ENCODE data around the gene P3H2. TPM values are rescaled to one million over a fixed set of nuclear protein-coding genes. Genes with fewer than 3 reads are reported as not detected.

P3H2 gene
- total RNA-seq, 6 experiments from 2014 or later, result 37.6 to 43.2 (median 39.5) TPM

DNA sequence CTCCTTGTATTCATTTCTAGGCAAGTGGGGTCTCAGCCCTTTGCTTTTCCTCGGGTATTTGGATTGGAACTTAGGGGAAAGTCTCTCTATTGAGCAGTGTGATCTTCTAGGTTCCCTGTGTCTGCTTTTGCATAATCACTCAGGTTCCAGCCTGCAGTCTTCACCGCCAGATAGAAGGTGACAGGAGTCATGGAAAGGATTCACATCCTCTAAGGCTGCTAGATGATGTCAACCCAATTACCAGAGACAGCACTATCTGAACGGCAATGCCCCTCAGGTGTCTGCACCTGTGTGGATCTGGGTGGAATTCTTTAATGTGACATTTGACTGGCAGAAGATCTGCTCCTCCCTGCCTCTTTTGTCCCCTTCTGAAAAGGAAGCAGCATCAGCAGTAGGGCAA is 177.7 kb downstream of the P3H2 start:
- Mint-ChIP-seq H3K27ac (no peak overlapping the region), H3K4me3 (no peak overlapping the region), H3K36me3 (ENCODE audit: low read depth) (no peaks in the 10 kb centered on the region), H3K9me3 (no peaks in the 10 kb centered on the region), H3K4me1 (ENCODE audit: low read depth) (peaks cover 10% of the 10 kb centered on the region), H3K27me3 (ENCODE audit: insufficient read depth) (peaks cover 32% of the 10 kb centered on the region)
- no peak for DNase-seq
- TF ChIP-seq CTCF (IDR thresholded peaks at IDR 0.05), result no peak

- no peak overlapping the region for H3K27ac Mint-ChIP-seq
- no peak for TF ChIP-seq CTCF (IDR thresholded peaks at IDR 0.05)
- peaks cover 23% of the 10 kb centered on the region for H3K4me1 Mint-ChIP-seq (ENCODE audit: low read depth)
- H3K4me3 Mint-ChIP-seq, result no peak overlapping the region
- H3K9me3 Mint-ChIP-seq, result no peaks in the 10 kb centered on the region
- no peaks in the 10 kb centered on the region for H3K36me3 Mint-ChIP-seq (ENCODE audit: low read depth)
- H3K27me3 Mint-ChIP-seq (ENCODE audit: insufficient read depth), result peaks cover 27% of the 10 kb centered on the region
- DNase-seq, result no peak
Measured at GRCh38 chr3:189941679-189942078, 179.0 kb downstream of the P3H2 start.

DNA sequence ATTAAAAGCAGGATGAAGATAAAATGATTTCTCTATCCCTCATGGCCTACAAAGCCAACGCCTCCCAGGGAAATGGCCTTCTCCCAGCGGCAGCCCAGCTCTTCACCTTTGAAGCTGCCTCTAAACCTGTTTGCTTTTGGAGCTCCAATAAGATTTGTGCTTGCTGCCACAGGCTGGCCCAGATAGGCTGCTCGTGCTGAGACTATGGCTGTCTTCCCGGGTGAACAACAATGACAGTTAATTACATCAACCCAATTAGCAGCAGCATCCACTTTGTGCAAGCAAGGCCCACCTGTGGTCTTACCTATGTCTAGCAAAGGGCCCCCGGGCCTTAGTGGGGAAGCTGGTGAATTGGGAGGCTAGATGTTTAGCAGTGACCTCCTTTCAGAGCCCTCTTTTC is 179.6 kb downstream of the P3H2 start:
- Mint-ChIP-seq H3K27me3 (ENCODE audit: insufficient read depth) (peaks cover 23% of the 10 kb centered on the region), H3K4me3 (no peak overlapping the region), H3K36me3 (ENCODE audit: low read depth) (no peaks in the 10 kb centered on the region), H3K27ac (no peak overlapping the region), H3K9me3 (no peaks in the 10 kb centered on the region), H3K4me1 (ENCODE audit: low read depth) (peaks cover 28% of the 10 kb centered on the region)
- no peak for DNase-seq
- TF ChIP-seq CTCF (IDR thresholded peaks at IDR 0.05), result no peak

DNA sequence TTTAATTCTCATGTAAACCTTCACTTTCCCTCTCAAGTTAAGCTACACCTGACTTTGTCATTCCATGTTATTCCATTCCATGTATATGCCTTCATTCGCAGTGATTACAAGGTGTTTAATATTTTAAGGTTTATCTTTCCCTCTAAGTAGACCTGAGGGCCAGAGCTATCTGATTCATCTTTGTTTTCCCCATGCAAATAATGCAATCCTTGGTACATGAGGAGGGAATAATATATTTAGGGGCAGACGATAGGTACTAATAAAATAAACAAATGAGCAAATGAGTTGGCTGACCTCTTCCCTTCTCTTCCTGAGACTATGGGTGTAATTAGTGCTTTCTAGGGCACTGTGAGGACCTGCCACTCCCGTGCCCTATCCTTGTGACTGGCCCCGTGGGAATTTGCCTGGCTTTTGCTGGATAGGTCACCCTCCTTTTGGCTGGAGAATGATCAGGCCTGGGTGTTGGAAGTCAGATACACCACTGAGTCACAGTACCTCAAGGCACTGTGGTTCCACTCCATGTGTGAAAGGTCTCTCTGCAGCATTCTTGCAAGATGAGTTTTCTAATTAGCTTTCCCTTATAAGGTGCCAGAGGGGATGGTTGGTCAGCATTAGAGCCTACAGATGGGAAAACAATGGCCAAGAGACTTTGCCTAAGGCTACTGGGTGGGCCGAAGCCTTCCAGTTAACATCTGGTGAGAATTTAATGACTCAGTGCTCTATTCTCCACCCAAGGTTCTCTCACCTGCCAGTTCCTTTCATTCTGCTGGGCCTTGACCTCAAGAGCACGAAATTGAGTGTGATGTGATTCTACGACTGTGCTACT is 183.2 kb downstream of the P3H2 start:
- peak; percentile 97 for DNase-seq
- TF ChIP-seq CTCF (IDR thresholded peaks at IDR 0.05), result no peak
- H3K4me3 Mint-ChIP-seq, result no peak overlapping the region
- peaks cover 7% of the 10 kb centered on the region for H3K9me3 Mint-ChIP-seq
- H3K36me3 Mint-ChIP-seq (ENCODE audit: low read depth), result no peaks in the 10 kb centered on the region
- H3K27me3 Mint-ChIP-seq (ENCODE audit: insufficient read depth), result peaks cover 20% of the 10 kb centered on the region
- H3K4me1 Mint-ChIP-seq (ENCODE audit: low read depth), result peaks cover 28% of the 10 kb centered on the region
- peak overlapping the region; percentile 63 for H3K27ac Mint-ChIP-seq

DNA sequence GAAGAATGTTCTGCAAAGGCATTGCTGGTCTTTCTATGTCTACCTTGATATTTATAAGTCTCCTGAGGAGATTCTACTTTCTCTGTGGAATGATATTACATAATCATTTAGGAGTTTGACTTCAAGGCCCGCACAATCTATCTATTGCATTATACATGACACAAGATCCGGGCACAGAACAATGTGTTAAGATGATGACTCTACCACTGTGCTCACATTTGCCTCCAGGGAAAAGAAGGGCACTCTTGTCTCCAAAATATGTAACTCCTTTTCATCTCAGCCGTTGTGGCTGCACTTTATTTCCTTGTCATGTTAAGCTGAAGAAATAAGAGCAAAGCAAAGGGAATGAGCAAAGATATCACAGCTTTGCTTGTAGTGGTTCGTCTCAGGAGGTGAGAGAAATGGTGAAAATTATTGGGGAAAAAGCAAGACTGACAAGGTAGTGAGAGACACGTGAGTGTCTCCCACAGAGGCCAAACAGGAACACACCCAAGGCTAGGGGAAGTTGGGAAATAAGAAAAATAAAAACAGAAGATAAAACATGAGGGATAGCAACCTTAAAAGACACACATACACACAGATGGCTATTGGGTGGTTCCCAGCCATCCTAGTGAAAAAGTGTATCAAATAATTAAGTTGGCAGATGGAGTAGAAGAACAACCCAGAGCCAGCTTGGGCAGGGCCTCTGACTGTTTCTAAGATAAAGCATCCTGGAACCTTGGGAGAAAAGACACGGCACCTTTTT is 184.3 kb downstream of the P3H2 start:
- no peak overlapping the region for H3K27ac Mint-ChIP-seq
- H3K4me3 Mint-ChIP-seq, result no peak overlapping the region
- H3K4me1 Mint-ChIP-seq (ENCODE audit: low read depth), result peaks cover 22% of the 10 kb centered on the region
- no peaks in the 10 kb centered on the region for H3K36me3 Mint-ChIP-seq (ENCODE audit: low read depth)
- peaks cover 7% of the 10 kb centered on the region for H3K9me3 Mint-ChIP-seq
- H3K27me3 Mint-ChIP-seq (ENCODE audit: insufficient read depth), result peaks cover 21% of the 10 kb centered on the region
- DNase-seq, result no peak
- TF ChIP-seq CTCF (IDR thresholded peaks at IDR 0.05), result no peak

Measured in HFFc6 (cell line).